T-helper 1 cell treated with Interleukin-12 subunit alpha and Interleukin-12 subunit beta and Interleukin-4 antibody, amounts not matched to agents 30 ng/mL and 1 ng/mL, for 36 hours (primary cell): ENCODE data around the gene SYK. TPM values are rescaled to one million over a fixed set of nuclear protein-coding genes. Genes with fewer than 3 reads are reported as not detected.
"Not testable (repeated sequence)": the region's sequence is repeated elsewhere in the genome, so short reads cannot be mapped to it uniquely, and the experiment has no call there.

Source experiments
- intact Hi-C: fragments of 100-400 bp; cut with micrococcal nuclease; formaldehyde crosslinking; loops from one replicate; pipeline ENCODE4 v1.15.1; 2024
- total RNA-seq: library from RNA; stranded (reverse); gene quantifications from 2 replicates; pipeline ENCODE4 v1.2.3, GENCODE V29; 2022

Gene SYK
- total RNA-seq, 1 donor from 2014 or later, result 0.42 TPM

- intact Hi-C loops, result no loop called here
These were observed 71.2 kb downstream of the SYK start for GRCh38 chr9:90872835-90873294.

GRCh38 chr9:90873422-90873821 is 71.8 kb downstream of the SYK start:
- intact Hi-C loops, result no loop called here

- intact Hi-C loops, result no loop called here
These were observed 72.6 kb downstream of the SYK start for GRCh38 chr9:90874194-90874593.

DNA sequence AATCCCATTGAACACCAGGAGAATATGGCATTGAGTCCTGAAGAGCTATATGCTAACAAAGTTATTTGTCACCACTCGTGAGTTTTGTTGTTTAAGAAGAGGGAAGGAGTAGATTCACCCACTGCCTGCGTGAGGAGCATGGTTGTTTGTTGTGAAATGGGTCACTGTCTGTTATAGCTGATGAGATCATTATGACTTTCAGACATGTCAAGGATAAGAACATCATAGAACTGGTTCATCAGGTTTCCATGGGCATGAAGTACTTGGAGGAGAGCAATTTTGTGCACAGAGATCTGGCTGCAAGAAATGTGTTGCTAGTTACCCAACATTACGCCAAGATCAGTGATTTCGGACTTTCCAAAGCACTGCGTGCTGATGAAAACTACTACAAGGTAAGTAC is 76.9 kb downstream of the SYK start:
- intact Hi-C loops, result no loop called here

DNA sequence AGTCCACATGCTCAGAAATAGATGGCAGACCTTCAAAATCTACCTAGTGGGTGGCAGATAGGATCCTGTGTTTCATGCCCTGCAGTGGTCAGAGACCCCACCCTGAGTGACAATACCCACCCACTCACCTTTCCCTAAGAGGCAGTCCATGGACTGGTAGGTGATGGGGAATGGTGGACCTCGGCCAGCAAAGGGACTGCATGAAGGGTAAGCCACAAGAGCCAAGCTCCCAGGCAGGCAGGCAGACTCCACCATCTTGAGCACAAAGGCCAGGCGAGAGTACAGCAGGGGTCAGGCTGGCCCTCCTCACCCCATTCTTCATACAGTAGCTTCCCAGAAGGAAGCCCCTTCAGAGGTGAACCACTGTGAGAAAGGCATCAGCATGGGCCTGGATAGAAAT is 78.4 kb downstream of the SYK start:
- intact Hi-C loops, result no loop called here

GRCh38 chr9:90880669-90881068 is 79.0 kb downstream of the SYK start:
- intact Hi-C loops, result no loop called here

- intact Hi-C loops, result no loop called here
These were observed 80.0 kb downstream of the SYK start for GRCh38 chr9:90881648-90882047.

DNA sequence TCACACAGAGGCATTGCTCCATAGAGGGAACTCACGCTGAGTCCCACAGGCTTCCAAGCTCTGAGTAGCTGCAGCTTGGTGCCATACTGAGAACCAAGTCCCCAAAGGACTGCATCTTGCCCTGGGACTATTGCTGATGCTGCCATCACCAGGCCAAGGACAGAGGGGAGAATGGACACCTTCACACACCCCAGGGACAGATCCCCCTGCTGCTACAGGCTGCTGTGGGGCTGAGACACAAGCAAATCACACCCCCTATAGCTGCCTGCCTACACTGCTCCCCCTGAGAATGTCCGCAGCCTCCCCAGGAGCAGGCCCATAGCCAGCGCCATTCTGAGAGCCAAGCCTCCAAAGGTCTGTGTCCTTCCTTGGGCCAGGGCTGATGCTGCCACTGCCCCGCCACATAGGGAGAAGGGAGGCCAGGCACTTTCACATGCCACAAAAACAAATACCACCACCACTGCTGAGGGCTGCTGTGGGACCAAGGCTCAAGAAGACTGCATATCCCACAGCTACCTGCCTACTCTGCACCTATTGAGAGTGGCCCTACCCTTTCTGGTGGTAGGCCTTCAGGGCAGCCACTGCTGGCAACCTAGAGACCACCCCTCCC is 81.5 kb downstream of the SYK start:
- intact Hi-C loops, result no loop called here

- intact Hi-C loops, result no loop called here
These were observed 82.0 kb downstream of the SYK start for GRCh38 chr9:90883661-90884060.

DNA sequence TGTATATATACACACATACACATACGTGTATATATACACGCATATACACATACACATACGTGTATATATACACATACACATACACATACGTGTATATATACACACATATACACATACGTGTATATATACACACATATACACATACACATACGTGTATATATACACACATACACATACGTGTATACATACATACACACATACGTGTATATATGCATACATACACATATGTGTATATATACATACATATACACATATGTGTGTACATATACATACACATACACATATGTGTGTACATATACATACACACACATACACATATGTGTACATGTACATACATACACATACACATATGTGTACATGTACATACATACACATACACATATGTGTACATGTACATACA is 82.6 kb downstream of the SYK start:
- intact Hi-C loops, result no loop called here

GRCh38 chr9:90886868-90887267 is 85.2 kb downstream of the SYK start:
- intact Hi-C loops, result not testable (repeated sequence)

DNA sequence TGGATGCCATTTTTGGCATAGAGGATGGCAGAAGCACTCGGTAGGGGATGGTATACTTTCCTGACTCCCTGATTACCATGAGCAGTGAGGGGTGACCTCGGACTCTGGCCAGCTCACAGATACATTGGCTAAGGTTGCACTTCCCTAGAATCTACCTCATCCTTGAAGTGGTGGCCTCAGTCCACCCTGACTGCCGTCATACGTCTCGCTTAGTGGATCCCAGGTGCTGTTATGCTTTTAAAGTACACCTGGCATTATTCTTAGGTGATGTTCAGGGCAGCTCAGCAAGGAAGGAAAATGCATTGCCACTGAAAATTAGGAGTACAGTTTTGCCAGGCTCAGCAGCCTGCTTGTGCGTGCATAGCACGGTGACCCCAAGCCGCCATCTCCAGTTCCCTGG is 87.3 kb downstream of the SYK start:
- intact Hi-C loops, result no loop called here

DNA sequence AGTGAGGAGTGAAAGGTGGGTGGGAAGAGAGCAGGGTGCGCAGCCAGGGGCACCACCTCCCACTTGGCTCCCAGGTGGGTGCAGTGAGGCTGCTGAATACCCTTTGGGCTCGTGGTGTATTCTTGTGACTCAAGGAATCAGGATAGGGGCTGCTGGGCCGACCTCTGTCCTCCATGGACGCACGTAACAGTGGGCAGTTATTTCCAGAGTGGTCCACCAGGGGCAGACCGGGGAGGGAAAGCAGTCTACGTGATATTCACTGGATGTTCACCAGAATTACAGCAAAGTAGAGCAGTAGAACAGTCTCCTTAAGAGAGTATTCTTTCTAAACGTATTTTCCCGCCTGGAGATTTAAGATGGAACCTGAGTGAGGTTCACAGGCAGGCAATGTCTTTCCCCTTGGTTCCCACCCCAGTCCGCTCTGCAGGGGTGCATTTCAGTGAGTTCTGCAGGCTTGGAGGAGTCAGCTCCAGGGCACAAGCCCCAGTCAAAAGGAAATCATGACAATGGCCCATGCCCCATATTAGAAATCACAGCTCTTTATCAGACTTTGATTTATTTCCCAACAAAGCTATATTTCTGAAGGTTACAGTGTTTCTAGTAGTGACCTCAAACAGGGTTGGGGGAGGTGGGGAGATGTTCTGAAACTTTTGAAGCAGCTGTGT is 88.7 kb downstream of the SYK start:
- intact Hi-C loops, result no loop called here

DNA sequence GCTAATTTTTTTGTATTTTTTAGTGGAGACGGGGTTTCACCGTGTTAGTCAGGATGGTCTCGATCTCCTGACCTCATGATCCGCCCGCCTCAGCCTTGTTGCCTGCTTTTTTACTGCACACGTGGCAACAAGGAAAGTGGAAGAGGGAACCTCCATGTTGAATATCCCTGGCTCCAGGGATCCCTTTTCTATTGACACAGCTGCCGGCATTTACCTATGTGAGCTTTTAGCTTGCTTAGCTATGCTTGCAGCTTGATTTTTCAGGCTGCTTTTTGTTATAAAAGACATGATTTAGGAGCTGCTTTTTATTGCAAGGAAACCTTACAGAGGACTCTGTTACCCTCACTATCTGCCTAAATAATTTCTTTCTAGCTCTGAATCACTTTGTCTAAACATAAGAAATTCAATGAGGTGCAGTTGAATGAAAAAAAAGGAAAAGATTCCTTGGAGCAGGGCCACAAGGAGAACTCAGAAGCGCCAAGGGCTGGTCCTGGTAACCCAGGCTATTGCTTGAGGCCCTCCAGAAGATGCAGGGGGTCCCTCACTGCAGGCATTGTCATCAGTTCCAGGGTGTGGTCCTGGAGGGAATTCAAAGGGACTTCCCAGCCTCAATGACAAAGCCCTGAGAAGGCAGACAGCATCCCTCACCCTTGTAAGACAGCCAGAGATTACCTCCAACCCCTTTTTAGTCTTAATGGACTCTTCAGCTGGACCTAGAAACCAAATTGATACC is 89.9 kb downstream of the SYK start:
- intact Hi-C loops, result no loop called here

- intact Hi-C loops, result no loop called here
These were observed 91.3 kb downstream of the SYK start for GRCh38 chr9:90892918-90893317.

- intact Hi-C loops, result no loop called here
These were observed 92.1 kb downstream of the SYK start for GRCh38 chr9:90893706-90894105.

GRCh38 chr9:90894986-90895687 is 93.5 kb downstream of the SYK start:
- intact Hi-C loops, result no loop called here

- intact Hi-C loops, result no loop called here
These were observed 94.2 kb downstream of the SYK start for GRCh38 chr9:90895786-90896185.

DNA sequence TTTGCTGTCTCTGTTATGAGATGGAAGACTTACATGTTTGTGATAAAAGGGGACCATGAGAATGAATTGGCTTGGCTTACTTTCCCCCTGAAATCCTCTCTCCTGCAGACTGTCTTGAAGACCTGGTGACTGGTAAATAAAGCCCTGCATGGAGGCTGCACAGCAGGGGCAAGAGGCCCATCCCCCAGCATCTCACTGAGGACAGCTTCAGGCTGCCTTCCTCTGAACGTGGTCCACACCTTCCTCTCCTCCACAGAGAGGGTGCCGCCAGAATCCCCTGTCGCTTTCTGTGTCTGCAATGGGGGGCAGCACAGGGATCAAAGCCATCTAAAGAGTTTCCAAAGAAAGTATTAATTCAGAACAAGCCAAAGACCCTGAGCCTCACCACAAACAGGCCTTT is 94.6 kb downstream of the SYK start:
- intact Hi-C loops, result no loop called here

- intact Hi-C loops, result no loop called here
These were observed 96.6 kb downstream of the SYK start for GRCh38 chr9:90898228-90898627.

DNA sequence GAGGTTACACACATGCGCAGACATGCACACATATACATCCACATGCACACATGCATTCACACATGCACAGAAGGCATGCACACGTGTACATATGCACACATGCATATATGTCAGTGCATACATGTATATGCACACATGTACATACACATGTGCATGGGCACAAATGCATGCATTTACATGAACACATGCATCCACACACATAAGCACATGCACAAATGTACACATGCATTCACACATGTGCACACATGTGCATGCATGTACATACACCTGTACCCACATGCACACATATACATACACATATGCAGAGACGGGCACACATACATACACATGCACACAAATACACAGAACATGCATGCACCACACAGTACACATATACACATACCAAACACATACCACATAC is 97.7 kb downstream of the SYK start:
- intact Hi-C loops, result no loop called here

DNA sequence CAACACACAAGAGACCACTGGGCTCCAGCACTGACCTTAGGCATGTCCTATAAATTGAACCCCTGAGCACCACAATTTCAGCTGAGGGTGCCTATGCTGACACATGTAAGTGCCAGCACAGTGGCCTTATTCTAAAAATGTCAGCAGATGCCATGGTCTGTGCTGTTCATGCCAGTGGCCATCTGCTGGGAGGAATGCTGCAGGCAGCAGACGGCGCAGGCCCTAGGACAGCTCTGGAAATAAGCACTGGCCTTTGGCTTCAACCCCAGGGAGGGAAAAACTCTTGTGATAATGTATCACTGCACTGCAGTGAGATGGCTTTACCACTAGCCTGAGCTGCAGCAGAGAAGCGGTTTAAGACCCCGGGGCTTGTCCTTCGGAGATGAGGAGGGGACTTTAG is 98.5 kb downstream of the SYK start:
- intact Hi-C loops, result no loop called here
